Suppressor macrophage (primary cell): ENCODE data around the gene FBXW7.

Source experiments
- DNase-seq, 4 experiments: peaks; one replicate each; pipeline ENCODE4 v3.0.0-alpha.2; 2020 to 2022

FBXW7 gene

DNA sequence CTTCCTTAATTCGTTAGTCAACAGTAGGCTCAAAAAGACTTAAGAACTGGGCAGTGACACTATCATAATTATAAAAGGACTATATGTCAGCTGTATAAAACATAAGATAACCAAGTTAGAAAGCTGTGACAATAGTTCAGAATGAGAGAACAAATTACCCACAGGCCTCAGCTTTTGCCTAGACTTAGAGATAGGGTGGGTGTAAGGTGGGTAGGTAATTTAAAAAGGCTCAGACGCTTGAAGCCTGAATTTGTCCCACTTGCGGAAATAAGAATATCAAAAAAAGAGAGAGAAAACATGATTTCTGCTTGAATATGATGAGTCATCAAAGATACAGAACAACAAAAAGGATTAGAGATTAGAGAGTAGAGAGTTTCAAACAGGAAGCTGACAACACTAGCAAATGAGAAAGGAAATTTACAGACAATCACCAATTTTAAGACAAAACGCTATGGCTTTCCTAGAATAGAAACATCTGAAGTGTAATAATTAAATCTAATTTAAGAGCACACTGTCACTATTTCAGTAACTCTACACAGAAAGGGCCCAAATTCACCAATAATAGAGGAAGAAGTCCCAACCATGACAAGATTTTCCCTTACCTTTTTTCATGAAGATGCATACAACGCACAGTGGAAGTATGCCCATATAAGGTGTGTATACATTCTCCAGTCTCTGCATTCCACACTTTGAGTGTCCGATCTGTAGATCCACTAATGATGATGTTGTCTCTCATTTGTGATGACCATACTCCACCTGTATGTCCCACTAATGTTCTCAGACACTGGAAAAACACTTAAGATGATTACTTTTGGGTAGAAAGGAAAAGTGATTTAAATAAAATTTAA lies 208.1 kb downstream of the FBXW7 start:
- DNase-seq = no peak

DNA sequence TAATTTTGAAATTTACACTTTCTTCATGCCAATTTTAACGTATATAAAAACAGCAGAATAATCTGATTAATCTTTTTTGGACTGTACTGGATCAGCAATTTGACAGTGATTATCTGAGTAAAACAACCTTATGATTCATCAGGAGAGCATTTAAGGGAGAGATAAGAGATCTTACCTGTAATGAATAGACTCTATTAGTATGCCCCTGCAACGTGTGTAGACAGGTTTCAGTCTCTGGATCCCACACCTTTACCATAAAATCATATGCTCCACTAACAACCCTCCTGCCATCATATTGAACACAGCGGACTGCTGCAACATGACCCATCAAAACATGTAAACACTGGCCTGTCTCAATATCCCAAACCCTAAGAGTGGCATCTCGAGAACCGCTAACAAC lies 210.1 kb downstream of the FBXW7 start:
- DNase-seq = no peak

DNA sequence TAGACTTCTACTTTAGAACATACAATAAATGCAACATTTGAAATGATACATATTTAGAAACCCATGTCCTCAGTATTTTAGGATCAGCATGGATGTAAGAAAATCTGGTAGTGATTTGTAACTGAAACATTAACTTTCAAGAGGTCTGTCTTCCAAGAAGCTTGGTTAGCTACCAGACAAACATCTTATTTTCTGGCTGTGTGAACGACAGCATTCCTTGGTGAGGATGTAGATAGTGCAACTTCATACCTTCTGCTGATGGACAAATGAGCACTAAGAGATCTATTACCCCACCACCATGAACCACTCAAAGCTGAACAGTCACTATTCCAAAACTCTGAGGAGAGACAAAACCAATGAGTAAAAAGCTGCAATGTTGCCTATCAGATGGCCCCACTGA lies 212.7 kb downstream of the FBXW7 start:
- no peak for DNase-seq

- no peak for DNase-seq
Observed at GRCh38 chr4:152322656-152323055, 213.2 kb downstream of the FBXW7 start.

DNA sequence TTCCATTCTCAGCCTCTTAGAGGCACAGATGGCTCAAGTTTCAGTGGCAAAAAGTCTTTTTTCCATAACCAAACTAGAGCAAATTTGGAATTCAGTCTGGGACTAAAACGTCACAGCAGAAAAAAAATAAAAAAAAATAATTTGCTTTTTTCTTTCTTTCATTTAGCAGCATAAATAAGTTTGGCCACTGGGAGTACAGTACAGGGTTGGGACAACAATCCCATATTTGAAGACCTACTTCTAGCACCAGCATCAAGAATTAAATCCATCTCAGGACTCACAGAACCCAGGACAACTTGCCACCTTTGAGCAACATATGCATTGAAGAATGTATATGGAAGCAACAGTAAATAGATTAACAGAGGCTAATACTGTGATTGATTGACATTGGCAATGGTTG lies 214.0 kb downstream of the FBXW7 start:
- no peak for DNase-seq

DNA sequence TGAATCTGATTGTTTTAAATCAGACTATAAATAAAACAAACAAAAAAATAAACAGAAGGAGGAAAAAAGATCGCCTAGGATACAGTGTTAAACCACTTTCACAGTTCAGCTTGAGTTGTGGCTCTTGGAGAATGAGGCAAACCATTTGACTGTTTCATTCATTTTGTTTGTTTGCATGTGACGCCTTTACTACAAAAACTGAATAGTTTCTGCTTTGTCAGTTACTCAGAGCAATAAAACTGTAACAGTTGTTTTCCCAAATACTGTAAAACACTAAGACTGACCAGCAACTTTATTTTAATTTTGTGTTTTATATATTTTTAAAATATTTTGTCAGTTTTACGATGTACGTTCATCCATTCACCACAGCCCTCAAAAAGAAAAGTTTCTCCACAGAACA lies 214.5 kb downstream of the FBXW7 start:
- DNase-seq = no peak

DNA sequence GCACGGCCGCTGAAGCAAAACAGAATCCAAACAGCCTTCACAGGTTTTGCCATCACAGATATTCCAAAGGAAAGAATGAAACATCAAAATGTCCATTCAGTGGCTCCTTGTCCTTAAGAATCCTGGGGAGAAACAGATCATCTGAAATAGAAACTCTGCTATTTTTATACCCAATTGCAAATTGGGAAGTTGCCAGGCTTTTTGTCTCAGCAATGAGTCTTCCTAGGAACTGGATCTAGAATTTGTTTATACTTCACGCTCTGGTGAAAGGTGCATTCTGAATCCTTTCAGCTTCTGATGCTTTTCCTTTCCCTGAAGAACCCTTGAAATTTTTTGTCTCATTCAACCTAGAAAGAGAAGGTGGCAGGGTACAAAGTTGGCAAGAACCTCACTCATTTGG lies 218.9 kb downstream of the FBXW7 start:
- peak in 1 of 4 experiments; percentile 17 for DNase-seq

GRCh38 chr4:152310257-152310656 lies 225.6 kb downstream of the FBXW7 start:
- no peak for DNase-seq

GRCh38 chr4:152309418-152309817 lies 226.5 kb downstream of the FBXW7 start:
- DNase-seq = no peak

DNA sequence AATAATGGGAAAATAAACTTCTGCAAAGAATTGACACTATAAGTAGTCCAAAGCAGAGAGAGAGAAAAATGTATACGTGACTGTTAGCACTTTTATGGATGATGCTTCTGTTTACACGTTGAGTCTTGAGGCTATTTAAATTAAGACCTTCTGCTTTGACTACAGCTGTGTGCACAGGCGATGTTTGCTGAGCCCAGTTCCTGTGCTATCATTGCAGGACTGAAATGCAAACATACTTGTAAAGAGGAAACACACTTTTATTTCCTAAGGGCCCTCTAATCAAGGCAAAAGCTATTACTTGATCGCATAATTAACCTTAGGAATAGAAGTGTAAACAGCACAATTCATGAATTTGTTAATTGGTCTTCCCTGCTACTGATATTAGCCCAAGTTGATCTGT lies 226.9 kb downstream of the FBXW7 start:
- no peak for DNase-seq

DNA sequence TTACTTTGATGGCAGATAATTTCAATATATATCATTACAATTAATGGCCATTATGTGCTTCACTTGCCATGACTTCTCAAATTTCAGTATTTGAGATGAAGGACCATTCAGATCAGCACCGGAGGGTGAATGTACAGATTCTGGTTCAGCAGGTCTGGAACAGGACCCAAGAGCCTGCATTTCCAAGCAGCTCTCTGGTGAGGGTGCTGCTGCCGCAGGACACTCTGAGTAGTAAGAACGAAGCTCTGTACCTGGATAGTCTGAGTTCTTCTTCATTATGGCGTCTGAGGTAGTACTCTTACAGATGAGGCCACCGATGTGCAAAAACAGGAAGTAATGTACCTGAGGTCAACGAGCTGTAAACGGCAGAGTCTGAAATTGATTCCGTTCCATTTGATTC lies 228.2 kb downstream of the FBXW7 start:
- no peak for DNase-seq

DNA sequence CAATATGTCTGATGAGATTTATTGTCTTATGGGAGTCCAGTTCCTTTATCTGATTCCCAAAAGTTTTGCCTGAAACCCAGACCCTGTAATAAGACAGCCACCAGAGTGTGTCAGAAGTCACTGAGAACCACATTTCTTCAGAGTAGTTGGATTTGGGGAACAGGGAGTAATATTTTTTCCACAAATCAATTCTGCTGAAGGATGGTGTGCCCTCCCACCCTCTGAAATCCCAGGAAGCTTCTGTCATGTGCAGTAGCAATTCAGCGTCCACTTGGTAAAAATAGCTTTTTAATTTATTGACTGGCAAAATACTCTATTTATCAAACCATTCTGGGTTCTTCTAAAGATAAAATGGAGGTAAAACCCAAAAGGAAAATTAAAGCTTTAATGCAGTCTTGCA lies 229.4 kb downstream of the FBXW7 start:
- DNase-seq = no peak

GRCh38 chr4:152304220-152304619 lies 231.7 kb downstream of the FBXW7 start:
- DNase-seq = no peak

DNA sequence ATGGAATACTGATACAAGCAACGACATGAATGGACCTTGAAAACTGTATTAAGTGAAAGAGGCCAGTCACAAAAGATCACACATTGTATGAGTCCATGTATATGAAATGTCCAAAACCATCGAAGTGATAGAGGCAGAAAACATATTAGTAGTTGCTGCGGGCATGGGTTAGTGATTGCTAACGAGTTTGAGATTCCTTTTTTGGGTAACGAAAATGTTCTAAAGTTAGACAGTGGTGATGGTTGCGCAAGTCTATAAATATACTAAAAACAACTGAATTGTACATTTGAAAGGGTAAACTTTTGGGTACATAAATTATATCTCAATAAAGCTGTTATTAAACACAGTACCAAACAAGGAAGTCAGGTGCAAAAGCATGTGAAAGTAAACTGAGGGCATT lies 234.5 kb downstream of the FBXW7 start:
- DNase-seq = peak in 1 of 4 experiments; percentile 6

DNA sequence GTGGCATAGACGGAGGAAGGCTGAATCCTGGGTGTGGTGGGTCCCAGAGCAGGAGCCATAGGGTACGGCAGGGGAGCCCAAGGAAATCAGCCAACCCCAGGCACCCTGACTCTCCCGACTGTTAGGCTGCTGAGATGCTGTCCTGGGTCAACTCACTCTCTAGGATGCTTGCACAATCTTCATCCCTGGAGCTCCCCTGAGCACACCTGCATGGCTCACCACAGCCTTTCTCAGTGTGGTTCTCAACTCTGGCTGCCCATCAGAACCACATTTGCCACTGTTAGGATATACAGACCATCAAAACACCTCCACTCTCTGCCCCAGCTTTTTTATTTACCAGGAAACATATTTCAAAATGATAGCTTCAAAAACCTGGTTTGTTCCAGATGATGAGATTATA lies 236.3 kb downstream of the FBXW7 start:
- DNase-seq = no peak

GRCh38 chr4:152296386-152296785 lies 239.5 kb downstream of the FBXW7 start:
- DNase-seq = no peak

DNA sequence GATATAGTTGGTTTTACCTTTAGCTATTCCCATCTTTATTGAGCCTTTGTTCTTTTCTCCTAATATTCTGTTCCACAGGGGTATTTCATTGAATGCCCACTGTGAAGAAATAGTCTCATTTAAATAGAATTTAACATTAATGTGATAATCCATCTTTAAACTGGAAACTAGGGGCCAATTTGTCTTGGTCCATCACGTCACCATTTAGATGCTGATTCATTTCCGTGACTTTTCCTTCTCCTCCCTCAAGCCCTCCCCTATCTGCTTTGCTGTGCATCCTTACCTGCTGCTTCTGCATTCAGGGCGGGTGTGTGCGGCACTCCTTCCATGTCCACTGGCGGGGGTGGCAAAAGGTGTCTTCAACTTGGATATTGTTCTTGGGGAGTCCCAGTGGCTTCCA lies 241.1 kb downstream of the FBXW7 start:
- no peak for DNase-seq

GRCh38 chr4:152294331-152294730 lies 241.6 kb downstream of the FBXW7 start:
- no peak for DNase-seq

DNA sequence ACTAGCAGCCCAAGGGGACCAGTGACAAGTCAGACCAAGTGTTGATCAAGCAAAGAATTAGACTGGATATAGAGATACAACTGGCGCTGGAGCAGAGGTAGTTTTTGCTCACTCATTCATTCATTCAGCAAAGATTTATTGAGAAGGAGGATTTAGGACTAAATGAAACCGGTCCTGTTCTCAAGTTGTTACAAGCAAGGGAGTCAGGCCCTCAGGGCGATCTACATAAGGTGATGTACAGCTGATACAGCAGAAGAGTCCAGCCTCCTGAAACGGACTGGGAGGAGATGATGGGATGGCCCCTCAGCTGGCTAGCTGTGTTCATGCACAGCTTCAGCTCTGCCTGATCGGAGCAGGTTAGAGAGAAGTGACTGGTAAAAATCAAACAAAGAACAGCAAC lies 242.4 kb downstream of the FBXW7 start:
- no peak for DNase-seq

DNA sequence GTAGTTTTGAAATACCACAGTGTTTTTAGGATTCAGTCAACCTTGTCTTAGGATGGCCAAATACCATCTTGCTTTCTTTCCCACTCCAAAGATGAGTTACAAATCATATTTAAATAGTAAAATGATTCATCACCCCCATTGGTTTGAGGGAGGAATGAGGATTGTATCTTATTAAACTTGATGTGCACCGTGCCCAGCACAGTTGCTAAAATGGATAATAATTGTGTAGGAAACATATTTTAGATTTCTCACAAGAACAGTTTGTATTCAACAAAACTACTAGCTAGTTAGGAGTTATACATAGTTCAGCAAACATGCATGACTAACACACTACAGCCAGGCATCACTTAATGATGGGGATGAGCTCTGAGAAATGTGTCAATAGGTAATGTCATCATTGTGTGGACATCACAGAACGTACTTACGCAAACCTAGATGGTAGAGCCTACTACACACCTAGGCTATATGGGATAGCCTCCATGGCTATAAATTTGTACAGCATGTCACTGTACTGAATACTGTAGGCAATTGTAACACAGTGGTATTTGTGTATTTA lies 245.4 kb downstream of the FBXW7 start:
- DNase-seq = no peak

DNA sequence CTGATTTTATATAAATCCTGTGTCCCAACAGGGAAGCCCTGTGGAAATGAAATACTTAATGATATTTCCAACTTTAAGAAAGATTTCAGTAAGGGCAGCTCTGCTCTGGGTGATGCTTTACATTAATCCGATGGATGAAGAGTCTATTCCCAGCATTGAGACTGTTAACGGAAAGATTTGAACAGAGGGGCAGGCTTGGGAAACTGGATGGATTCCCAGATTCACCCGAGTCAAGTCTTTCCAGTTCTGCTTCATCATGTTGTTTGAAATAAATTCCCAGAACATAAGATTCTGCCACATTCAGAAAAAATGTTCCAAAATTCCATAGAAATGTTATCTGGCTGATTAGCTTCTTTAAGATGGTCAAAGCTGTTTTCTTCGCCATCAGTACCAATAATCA lies 246.0 kb downstream of the FBXW7 start:
- DNase-seq = no peak

- DNase-seq = no peak
Observed at GRCh38 chr4:152289541-152289940, 246.4 kb downstream of the FBXW7 start.

GRCh38 chr4:152283801-152284470 lies 252.0 kb downstream of the FBXW7 start:
- no peak for DNase-seq

GRCh38 chr4:152281822-152282221 lies 254.1 kb downstream of the FBXW7 start:
- DNase-seq = no peak
